ENCODE results near the gene CCDC85C.

Gene CCDC85C

DNA sequence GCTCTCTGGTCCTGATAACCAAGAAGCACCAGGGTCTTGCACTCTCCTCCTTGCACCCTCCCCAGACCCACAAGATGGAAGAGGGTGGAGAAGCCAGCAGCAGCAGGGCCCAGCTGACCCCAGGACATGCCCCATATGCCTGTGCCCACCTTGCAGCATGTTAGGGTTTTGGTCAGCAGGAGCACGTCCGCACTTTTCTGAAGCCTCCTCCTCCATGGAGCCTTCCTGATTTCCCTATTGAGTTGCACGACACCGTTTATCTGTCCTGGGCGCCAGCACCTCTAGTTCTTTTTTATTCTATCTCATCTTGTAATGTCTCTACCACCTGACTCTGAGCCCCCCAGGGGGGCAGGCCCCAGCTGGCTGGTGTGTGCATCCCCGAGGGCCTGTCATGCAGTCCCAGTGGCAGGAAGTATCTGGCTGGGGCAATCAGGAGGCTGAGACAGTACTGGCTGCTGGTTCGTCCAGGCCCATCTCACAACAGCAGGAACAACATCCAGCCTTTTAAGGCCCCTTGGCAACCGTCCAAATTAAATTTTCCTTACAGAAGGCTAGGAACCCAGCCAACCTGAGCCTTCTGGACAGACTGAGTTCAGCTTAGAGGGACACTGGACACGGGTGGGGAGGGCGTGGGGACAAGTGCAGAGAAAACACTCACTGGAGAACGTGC is 39.6 kb downstream of the CCDC85C start:
- Histone ChIP-seq H2BK15ac (replicated peaks; ENCODE audit: low read depth) (no peak overlapping the region), H2BK120ac (ENCODE audit: low read depth, low read length) (no peak overlapping the region), H3K36me3 (ENCODE audit: control insufficient read depth, insufficient read depth, low read length) (no peaks in the 10 kb centered on the region), H3K79me2 (ENCODE audit: control insufficient read depth, insufficient read depth, low read length) (no peaks in the 10 kb centered on the region), H3K4me3 (ENCODE audit: low read length) (no peak overlapping the region), H3K9ac (ENCODE audit: low read length) (no peak overlapping the region), H3K4me1 (ENCODE audit: control insufficient read depth, low read depth, low read length) (no peaks in the 10 kb centered on the region), H3K4ac (ENCODE audit: low read depth, low read length) (no peak overlapping the region), H2BK5ac (ENCODE audit: low read length) (no peak overlapping the region), H3K23ac (ENCODE audit: low read length) (no peak overlapping the region), H3K27me3 (ENCODE audit: insufficient read depth, low read length, poor library complexity) (no peaks in the 10 kb centered on the region), H3K4me2 (ENCODE audit: low read length) (no peak overlapping the region), H3K18ac (ENCODE audit: low read length) (no peak overlapping the region), H4K5ac (ENCODE audit: low read length) (no peak overlapping the region), H3K79me1 (ENCODE audit: low read length) (peaks cover 5% of the 10 kb centered on the region), H3K56ac (ENCODE audit: low read length) (no peak overlapping the region), H2AK5ac (ENCODE audit: low read length) (no peak overlapping the region), H4K8ac (ENCODE audit: low read depth, low read length) (no peak overlapping the region), H3K27ac (ENCODE audit: low read depth, low read length) (no peak overlapping the region)
- no CpG with 5 or more reads among the region's 11 CpGs for WGBS (ENCODE audit: extremely low coverage, insufficient coverage, low lambda C conversion rate)
- DNase-seq, result no peak

DNA sequence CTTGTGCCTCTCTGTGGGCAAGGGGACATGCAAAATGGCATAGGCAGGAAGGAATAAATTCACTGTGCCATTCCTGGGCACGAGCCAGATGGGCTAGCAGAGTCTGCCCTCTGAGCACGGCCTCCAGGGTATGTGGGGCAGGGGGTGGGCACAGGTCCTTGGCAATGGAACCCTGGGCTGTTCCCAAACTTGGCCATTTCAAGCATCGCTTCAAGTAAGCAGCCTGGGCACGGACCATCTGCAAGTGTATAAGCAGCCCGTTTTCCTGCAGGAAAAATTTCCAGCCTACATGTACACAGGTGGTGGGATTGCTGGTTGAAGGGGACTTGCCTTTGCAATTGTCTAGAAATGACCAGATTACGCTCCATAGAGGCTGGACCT is 40.3 kb downstream of the CCDC85C start:
- Histone ChIP-seq H3K4ac (ENCODE audit: low read depth, low read length) (no peak overlapping the region), H2BK120ac (ENCODE audit: low read depth, low read length) (no peak overlapping the region), H3K27ac (ENCODE audit: low read depth, low read length) (no peak overlapping the region), H2BK15ac (replicated peaks; ENCODE audit: low read depth) (no peak overlapping the region), H2BK5ac (ENCODE audit: low read length) (no peak overlapping the region), H4K8ac (ENCODE audit: low read depth, low read length) (no peak overlapping the region), H3K79me2 (ENCODE audit: control insufficient read depth, insufficient read depth, low read length) (no peaks in the 10 kb centered on the region), H3K9ac (ENCODE audit: low read length) (no peak overlapping the region), H4K5ac (ENCODE audit: low read length) (no peak overlapping the region), H3K56ac (ENCODE audit: low read length) (no peak overlapping the region), H3K36me3 (ENCODE audit: control insufficient read depth, insufficient read depth, low read length) (no peaks in the 10 kb centered on the region), H3K4me1 (ENCODE audit: control insufficient read depth, low read depth, low read length) (no peaks in the 10 kb centered on the region), H3K79me1 (ENCODE audit: low read length) (peaks cover 5% of the 10 kb centered on the region), H2AK5ac (ENCODE audit: low read length) (no peak overlapping the region), H3K23ac (ENCODE audit: low read length) (no peak overlapping the region), H3K4me2 (ENCODE audit: low read length) (no peak overlapping the region), H3K18ac (ENCODE audit: low read length) (no peak overlapping the region), H3K4me3 (ENCODE audit: low read length) (no peak overlapping the region), H3K27me3 (ENCODE audit: insufficient read depth, low read length, poor library complexity) (no peaks in the 10 kb centered on the region)
- no CpG with 5 or more reads among the region's 6 CpGs for WGBS (ENCODE audit: extremely low coverage, insufficient coverage, low lambda C conversion rate)
- no peak for DNase-seq

DNA sequence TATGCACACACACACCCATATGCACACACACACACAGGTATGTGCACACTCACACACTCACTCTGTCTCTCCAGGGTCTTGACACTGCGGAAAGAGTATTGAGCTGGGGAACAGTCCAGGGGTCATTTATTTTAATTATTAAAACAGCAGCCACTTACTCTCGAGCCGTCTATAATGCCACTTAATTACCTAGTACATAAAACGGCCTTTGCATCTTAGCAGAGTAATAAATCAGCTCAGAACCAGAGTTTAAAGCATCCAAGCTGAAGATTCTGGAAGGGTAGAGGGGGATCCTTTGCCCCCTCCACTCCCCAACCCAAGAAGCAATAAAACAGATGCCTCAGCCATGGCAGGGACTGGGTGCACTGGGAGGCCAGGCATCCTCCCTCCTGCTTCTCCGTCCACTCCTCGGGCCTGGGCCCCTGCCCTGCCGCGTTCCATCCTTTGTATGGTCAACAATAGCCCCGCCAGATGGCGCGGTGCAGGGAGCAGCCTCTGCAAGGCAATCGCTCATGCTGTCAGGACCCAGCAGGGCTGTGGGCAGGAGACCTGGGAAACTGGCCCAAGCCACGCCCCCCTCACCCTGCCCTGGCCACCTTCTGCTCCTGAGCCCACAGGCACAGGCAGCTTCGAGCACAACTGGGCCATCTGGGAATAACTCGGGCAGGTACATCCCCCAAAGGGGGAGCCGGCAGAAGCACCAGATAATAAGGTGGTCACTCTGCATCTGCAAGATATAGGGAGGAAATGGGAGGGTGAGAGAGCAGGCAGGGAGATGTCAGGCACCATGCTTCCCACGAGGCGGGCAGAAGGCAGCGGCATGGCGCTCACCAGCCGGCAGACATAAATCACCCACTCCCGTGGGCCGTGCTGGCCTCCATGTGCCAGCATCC is 40.9 kb downstream of the CCDC85C start:
- Histone ChIP-seq H3K79me2 (ENCODE audit: control insufficient read depth, insufficient read depth, low read length) (no peaks in the 10 kb centered on the region), H3K23ac (ENCODE audit: low read length) (no peak overlapping the region), H3K27ac (ENCODE audit: low read depth, low read length) (no peak overlapping the region), H2BK5ac (ENCODE audit: low read length) (no peak overlapping the region), H2AK5ac (ENCODE audit: low read length) (no peak overlapping the region), H2BK120ac (ENCODE audit: low read depth, low read length) (no peak overlapping the region), H3K56ac (ENCODE audit: low read length) (peak overlapping the region; percentile 2), H3K36me3 (ENCODE audit: control insufficient read depth, insufficient read depth, low read length) (no peaks in the 10 kb centered on the region), H3K18ac (ENCODE audit: low read length) (no peak overlapping the region), H3K4me1 (ENCODE audit: control insufficient read depth, low read depth, low read length) (no peaks in the 10 kb centered on the region), H2BK15ac (replicated peaks; ENCODE audit: low read depth) (no peak overlapping the region), H3K79me1 (ENCODE audit: low read length) (peaks cover 5% of the 10 kb centered on the region), H3K4me2 (ENCODE audit: low read length) (no peak overlapping the region), H3K9ac (ENCODE audit: low read length) (no peak overlapping the region), H3K4me3 (ENCODE audit: low read length) (no peak overlapping the region), H3K4ac (ENCODE audit: low read depth, low read length) (no peak overlapping the region), H3K27me3 (ENCODE audit: insufficient read depth, low read length, poor library complexity) (no peaks in the 10 kb centered on the region), H4K8ac (ENCODE audit: low read depth, low read length) (no peak overlapping the region), H4K5ac (ENCODE audit: low read length) (no peak overlapping the region)
- WGBS (ENCODE audit: extremely low coverage, insufficient coverage, low lambda C conversion rate), result no CpG with 5 or more reads among the region's 23 CpGs
- DNase-seq, result peak; percentile 91

DNA sequence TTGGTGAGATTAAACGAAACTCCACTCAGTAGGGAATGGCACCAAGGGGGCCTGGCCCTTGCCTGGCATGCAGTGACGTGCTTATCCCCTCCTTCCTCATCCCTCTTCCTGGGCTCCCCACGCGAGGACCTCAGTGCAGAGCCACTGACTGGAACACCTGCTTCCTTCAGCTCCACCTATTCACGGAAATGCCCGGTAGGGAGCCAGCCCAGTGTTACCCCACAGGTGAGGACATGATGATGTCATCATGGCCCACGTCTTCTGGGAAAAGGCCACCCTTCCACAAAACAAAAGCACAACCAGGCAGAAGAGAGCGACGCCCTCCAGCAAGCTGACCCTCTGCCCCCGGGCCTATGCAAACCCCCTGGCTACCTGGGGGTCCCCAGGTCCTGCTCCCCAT is 42.1 kb downstream of the CCDC85C start:
- Histone ChIP-seq H3K27ac (ENCODE audit: low read depth, low read length) (no peak overlapping the region), H3K4ac (ENCODE audit: low read depth, low read length) (no peak overlapping the region)
- no CpG with 5 or more reads among the region's 10 CpGs for WGBS (ENCODE audit: extremely low coverage, insufficient coverage, low lambda C conversion rate)

DNA sequence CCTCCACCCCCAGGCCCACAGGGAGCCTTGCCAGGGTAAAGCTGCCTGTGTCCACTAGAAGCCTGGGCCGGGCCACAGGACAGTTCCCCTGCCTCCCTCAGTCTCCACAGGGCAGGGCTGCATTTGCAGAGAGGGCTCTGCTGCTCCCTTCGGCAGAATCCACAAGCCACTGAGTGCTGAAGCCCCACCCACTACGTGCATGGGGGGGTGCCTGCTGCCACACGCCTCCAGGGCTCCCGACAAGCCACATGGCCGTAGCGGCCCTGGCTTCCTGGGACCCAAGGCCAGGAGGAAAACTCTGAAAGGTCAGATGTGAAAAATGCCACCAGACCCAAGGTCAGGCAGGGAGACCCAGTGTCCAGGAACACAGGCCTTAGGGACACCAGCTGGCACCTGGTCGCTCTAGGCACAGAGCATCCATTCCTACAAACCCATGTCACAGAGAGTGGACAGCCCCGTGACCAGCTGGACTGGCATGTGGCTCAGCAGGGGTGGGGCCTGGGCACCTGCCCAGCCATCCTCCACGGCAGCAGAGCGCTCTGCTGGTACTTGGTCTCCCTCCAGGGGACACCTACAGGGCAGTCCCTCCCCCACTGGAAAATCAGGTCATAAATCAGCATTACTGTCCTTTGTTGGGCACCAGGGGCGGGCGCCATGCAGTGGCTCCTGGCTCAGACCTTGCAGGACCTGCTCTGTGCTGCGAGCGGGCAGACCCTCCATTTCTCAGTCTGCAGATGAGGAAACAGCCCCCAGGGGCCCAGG is 42.9 kb downstream of the CCDC85C start:
- no peak overlapping the region for H3K4me3 ChIP-seq (ENCODE audit: low read length)
- no peak overlapping the region for H3K4ac ChIP-seq (ENCODE audit: low read depth, low read length)
- no peak overlapping the region for H3K23ac ChIP-seq (ENCODE audit: low read length)
- no peak overlapping the region for H2BK120ac ChIP-seq (ENCODE audit: low read depth, low read length)
- no peaks in the 10 kb centered on the region for H3K36me3 ChIP-seq (ENCODE audit: control insufficient read depth, insufficient read depth, low read length)
- no peaks in the 10 kb centered on the region for H3K27me3 ChIP-seq (ENCODE audit: insufficient read depth, low read length, poor library complexity)
- DNase-seq, result no peak
- H3K79me2 ChIP-seq (ENCODE audit: control insufficient read depth, insufficient read depth, low read length), result no peaks in the 10 kb centered on the region
- no peak overlapping the region for H4K8ac ChIP-seq (ENCODE audit: low read depth, low read length)
- H3K4me1 ChIP-seq (ENCODE audit: control insufficient read depth, low read depth, low read length), result no peaks in the 10 kb centered on the region
- no peak overlapping the region for H3K4me2 ChIP-seq (ENCODE audit: low read length)
- H3K79me1 ChIP-seq (ENCODE audit: low read length), result peaks cover 5% of the 10 kb centered on the region
- H4K5ac ChIP-seq (ENCODE audit: low read length), result no peak overlapping the region
- H3K9ac ChIP-seq (ENCODE audit: low read length), result no peak overlapping the region
- WGBS (ENCODE audit: extremely low coverage, insufficient coverage, low lambda C conversion rate), result no CpG with 5 or more reads among the region's 15 CpGs
- H2BK5ac ChIP-seq (ENCODE audit: low read length), result no peak overlapping the region
- H3K27ac ChIP-seq (ENCODE audit: low read depth, low read length), result no peak overlapping the region
- no peak overlapping the region for H2BK15ac ChIP-seq (replicated peaks; ENCODE audit: low read depth)
- H2AK5ac ChIP-seq (ENCODE audit: low read length), result no peak overlapping the region
- no peak overlapping the region for H3K56ac ChIP-seq (ENCODE audit: low read length)
- no peak overlapping the region for H3K18ac ChIP-seq (ENCODE audit: low read length)

More for the DNA sequence above, 42.1 kb downstream of the CCDC85C start:
- H3K36me3 ChIP-seq (ENCODE audit: control insufficient read depth, insufficient read depth, low read length), result no peaks in the 10 kb centered on the region
- no peak for DNase-seq
- H3K4me2 ChIP-seq (ENCODE audit: low read length), result no peak overlapping the region
- H2BK120ac ChIP-seq (ENCODE audit: low read depth, low read length), result no peak overlapping the region
- no peak overlapping the region for H3K56ac ChIP-seq (ENCODE audit: low read length)
- no peaks in the 10 kb centered on the region for H3K79me2 ChIP-seq (ENCODE audit: control insufficient read depth, insufficient read depth, low read length)
- no peak overlapping the region for H3K4me3 ChIP-seq (ENCODE audit: low read length)
- no peak overlapping the region for H3K9ac ChIP-seq (ENCODE audit: low read length)
- H2AK5ac ChIP-seq (ENCODE audit: low read length), result no peak overlapping the region
- H3K27me3 ChIP-seq (ENCODE audit: insufficient read depth, low read length, poor library complexity), result no peaks in the 10 kb centered on the region
- H2BK5ac ChIP-seq (ENCODE audit: low read length), result no peak overlapping the region
- H3K79me1 ChIP-seq (ENCODE audit: low read length), result peaks cover 5% of the 10 kb centered on the region
- no peak overlapping the region for H3K23ac ChIP-seq (ENCODE audit: low read length)
- H3K4me1 ChIP-seq (ENCODE audit: control insufficient read depth, low read depth, low read length), result no peaks in the 10 kb centered on the region
- H4K5ac ChIP-seq (ENCODE audit: low read length), result no peak overlapping the region
- H3K18ac ChIP-seq (ENCODE audit: low read length), result no peak overlapping the region
- no peak overlapping the region for H4K8ac ChIP-seq (ENCODE audit: low read depth, low read length)
- no peak overlapping the region for H2BK15ac ChIP-seq (replicated peaks; ENCODE audit: low read depth)
